GM23338 (cell line): ENCODE data around the gene ACTG1. TPM values are rescaled to one million over a fixed set of nuclear protein-coding genes. Genes with fewer than 3 reads are reported as not detected.

ENCODE experiments used
- ATAC-seq: fragments of 200-7000 bp; cut with Tn5 transposase; 3 replicates; pipeline ENCODE4 v1.9.1; 2020
- DNase-seq: peaks from one replicate; pipeline ENCODE4 v3.0.0-alpha.2; 2015; ENCODE audit warnings: low spot score
- H2AFZ ChIP-seq: fragments of 200-600 bp; sonication (generic); 2 replicates; pipeline ENCODE4 v1.8.0; 2016; ENCODE audit warnings: antibody characterized with exemption, mild to moderate bottlenecking, moderate library complexity
- H3F3A ChIP-seq: fragments of 200-600 bp; sonication (generic); replicated peaks from 2 replicates; pipeline ENCODE4 v1.8.0; 2017; ENCODE audit warnings: antibody characterized with exemption, mixed run types, low read depth
- H3K27ac ChIP-seq: fragments of 200-600 bp; sonication (generic); 2 replicates; pipeline ENCODE4 v1.6.1; 2016; ENCODE audit warnings: low read depth
- H3K27me3 ChIP-seq: fragments of 200-600 bp; sonication (generic); 2 replicates; pipeline ENCODE4 v1.8.0; 2016; ENCODE audit warnings: mild to moderate bottlenecking, mixed run types, moderate library complexity; ENCODE audit not compliant: insufficient read depth
- H3K36me3 ChIP-seq: fragments of 200-600 bp; sonication (generic); 2 replicates; pipeline ENCODE4 v1.8.0; 2016; ENCODE audit warnings: mild to moderate bottlenecking; ENCODE audit not compliant: insufficient read depth
- H3K4me1 ChIP-seq: fragments of 200-600 bp; sonication (generic); 2 replicates; pipeline ENCODE4 v1.8.0; 2016; ENCODE audit warnings: mild to moderate bottlenecking, moderate library complexity; ENCODE audit not compliant: insufficient read depth
- H3K4me2 ChIP-seq: fragments of 200-600 bp; sonication (generic); 2 replicates; pipeline ENCODE4 v1.7.1; 2017; ENCODE audit warnings: mixed run types
- H3K4me3 ChIP-seq: fragments of 200-600 bp; sonication (generic); 2 replicates; pipeline ENCODE4 v1.6.1; 2016; ENCODE audit warnings: mixed run types
- H3K79me2 ChIP-seq: fragments of 200-600 bp; sonication (generic); replicated peaks from 2 replicates; pipeline ENCODE4 v1.8.0; 2017; ENCODE audit warnings: mild to moderate bottlenecking; ENCODE audit not compliant: insufficient read depth
- H3K9me2 ChIP-seq: fragments of 200-600 bp; sonication (generic); 2 replicates; pipeline ENCODE4 v1.8.0; 2017; ENCODE audit not compliant: insufficient read depth
- H4K20me1 ChIP-seq: fragments of 200-600 bp; sonication (generic); replicated peaks from 2 replicates; pipeline ENCODE4 v1.8.0; 2017; ENCODE audit warnings: mild to moderate bottlenecking; ENCODE audit not compliant: insufficient read depth
- H3K27ac Mint-ChIP-seq: 2 replicates; pipeline ENCODE4 v1.8.0; 2020; ENCODE audit warnings: inconsistent platforms, mild to moderate bottlenecking, moderate library complexity, mixed read lengths
- H3K27me3 Mint-ChIP-seq: 3 replicates; pipeline ENCODE4 v1.8.0; 2022; ENCODE audit warnings: low read depth, mild to moderate bottlenecking, moderate library complexity, mixed read lengths, inconsistent platforms; ENCODE audit not compliant: insufficient read depth, poor library complexity
- H3K36me3 Mint-ChIP-seq: 3 replicates; pipeline ENCODE4 v1.8.0; 2021; ENCODE audit warnings: low read depth, mild to moderate bottlenecking, inconsistent platforms, moderate library complexity, mixed read lengths
- H3K4me1 Mint-ChIP-seq: 3 replicates; pipeline ENCODE4 v1.8.0; 2020; ENCODE audit warnings: mild to moderate bottlenecking, inconsistent platforms, mixed read lengths
- H3K4me3 Mint-ChIP-seq: 3 replicates; pipeline ENCODE4 v1.8.0; 2021; ENCODE audit warnings: moderate library complexity, mild to moderate bottlenecking, inconsistent platforms, mixed read lengths
- H3K9me3 Mint-ChIP-seq: 3 replicates; pipeline ENCODE4 v1.8.0; 2020; ENCODE audit warnings: moderate library complexity, mild to moderate bottlenecking, inconsistent platforms, mixed read lengths
- CREB1 ChIP-seq: fragments of 250-450 bp; sonication (Bioruptor Pico); IDR thresholded peaks from 2 replicates; pipeline ENCODE4 v1.5.0; 2020; ENCODE audit warnings: low read depth, mild to moderate bottlenecking, moderate library complexity
- CTCF ChIP-seq, 2 experiments: fragments of 200-600 bp in 1 of 2; sonication (generic) in 1 of 2; conservative IDR thresholded peaks; 2 replicates each; pipeline versions ENCODE4 v1.5.1 to v1.6.1; 2016 to 2017; ENCODE audit warnings: antibody characterized with exemption in 2 of 2, low read depth in 2 of 2, mild to moderate bottlenecking in 2 of 2, moderate library complexity in 1 of 2
- ETS1 ChIP-seq: IDR thresholded peaks from 2 replicates; pipeline ENCODE4 v1.6.1; 2016; ENCODE audit warnings: antibody characterized with exemption
- EZH2 ChIP-seq: fragments of 200-600 bp; sonication (generic); IDR thresholded peaks from one replicate; pipeline ENCODE4 v1.8.0; 2017; ENCODE audit warnings: antibody characterized with exemption, mild to moderate bottlenecking, low read depth; ENCODE audit not compliant: unreplicated experiment
- EZH2phosphoT487 ChIP-seq: fragments of 200-600 bp; sonication (generic); IDR thresholded peaks from one replicate; pipeline ENCODE4 v1.8.1; 2018; ENCODE audit warnings: antibody characterized with exemption; ENCODE audit not compliant: unreplicated experiment
- JUNB ChIP-seq: IDR thresholded peaks from one replicate; pipeline ENCODE4 v1.6.1; 2016; ENCODE audit warnings: antibody characterized with exemption; ENCODE audit not compliant: unreplicated experiment
- NANOG ChIP-seq: IDR thresholded peaks from 2 replicates; pipeline ENCODE4 v1.6.1; 2016; ENCODE audit warnings: antibody characterized with exemption, borderline replicate concordance
- POLR2AphosphoS5 ChIP-seq: IDR thresholded peaks from 2 replicates; pipeline ENCODE4 v1.6.1; 2016; ENCODE audit warnings: antibody characterized with exemption, low read depth
- STAT1 ChIP-seq: IDR thresholded peaks from one replicate; pipeline ENCODE4 v1.6.1; 2016; ENCODE audit warnings: antibody characterized with exemption; ENCODE audit not compliant: unreplicated experiment
- ZNF114 ChIP-seq: fragments of 250-450 bp; sonication (Bioruptor Pico); IDR thresholded peaks from 2 replicates; pipeline ENCODE4 v1.5.0; 2020; ENCODE audit warnings: mild to moderate bottlenecking, moderate library complexity
- ZNF331 ChIP-seq: fragments of 250-450 bp; sonication (Bioruptor Pico); IDR thresholded peaks from 2 replicates; pipeline ENCODE4 v1.5.0; 2020; ENCODE audit warnings: low read depth, mild to moderate bottlenecking, moderate library complexity
- ZNF462 ChIP-seq: fragments of 250-450 bp; sonication (Bioruptor Pico); IDR thresholded peaks from 2 replicates; pipeline ENCODE4 v1.5.0; 2020; ENCODE audit warnings: mild to moderate bottlenecking, moderate library complexity
- polyA plus RNA-seq: library from polyadenylated mRNA; unstranded; fragments of >200 nt; fragmentation: Nextera tagmentation; extraction: Ambion mirVana; gene quantifications from 2 replicates; pipeline ENCODE4 v1.2.1, GENCODE V29; 2016
- total RNA-seq: library from RNA; depleted of rRNA; stranded (reverse); fragments of >200 nt; shearing (Covaris generic); gene quantifications from 2 replicates; pipeline ENCODE4 v1.2.3, GENCODE V29; 2014
- TF ChIP-seq, protein P1 (sequence below): IDR thresholded peaks from one replicate; pipeline ENCODE4 v1.6.1; 2018; ENCODE audit warnings: antibody characterized with exemption; ENCODE audit not compliant: unreplicated experiment

Gene ACTG1
- total and polyA plus RNA-seq, 2 experiments from 2014 or later = 1,867 to 4,739 TPM

GRCh38 chr17:81468111-81468769, 44.4 kb downstream of the ACTG1 start:
- no peaks in the 10 kb centered on the region for H3F3A ChIP-seq
- DNase-seq = no peak
- no peak overlapping the region for H3K4me2 ChIP-seq
- no peaks in the 10 kb centered on the region for H3K9me2 ChIP-seq
- no peaks in the 10 kb centered on the region for H3K79me2 ChIP-seq
- H3K4me3 ChIP-seq = no peak overlapping the region
- H3K36me3 ChIP-seq = no peaks in the 10 kb centered on the region
- peaks cover 4% of the 10 kb centered on the region; the same call in 2 of the 3 replicates for H3K4me1 Mint-ChIP-seq
- H3K36me3 Mint-ChIP-seq = no peaks in the 10 kb centered on the region
- no peak for TF ChIP-seq NANOG
- TF ChIP-seq ETS1 = no peak
- no peak for TF ChIP-seq EZH2
- TF ChIP-seq EZH2phosphoT487 = no peak
- TF ChIP-seq CREB1 (CRISPR knock-in tag) = no peak
- TF ChIP-seq ZNF331 = no peak
- no peak for TF ChIP-seq JUNB
- TF ChIP-seq, protein P1, sequence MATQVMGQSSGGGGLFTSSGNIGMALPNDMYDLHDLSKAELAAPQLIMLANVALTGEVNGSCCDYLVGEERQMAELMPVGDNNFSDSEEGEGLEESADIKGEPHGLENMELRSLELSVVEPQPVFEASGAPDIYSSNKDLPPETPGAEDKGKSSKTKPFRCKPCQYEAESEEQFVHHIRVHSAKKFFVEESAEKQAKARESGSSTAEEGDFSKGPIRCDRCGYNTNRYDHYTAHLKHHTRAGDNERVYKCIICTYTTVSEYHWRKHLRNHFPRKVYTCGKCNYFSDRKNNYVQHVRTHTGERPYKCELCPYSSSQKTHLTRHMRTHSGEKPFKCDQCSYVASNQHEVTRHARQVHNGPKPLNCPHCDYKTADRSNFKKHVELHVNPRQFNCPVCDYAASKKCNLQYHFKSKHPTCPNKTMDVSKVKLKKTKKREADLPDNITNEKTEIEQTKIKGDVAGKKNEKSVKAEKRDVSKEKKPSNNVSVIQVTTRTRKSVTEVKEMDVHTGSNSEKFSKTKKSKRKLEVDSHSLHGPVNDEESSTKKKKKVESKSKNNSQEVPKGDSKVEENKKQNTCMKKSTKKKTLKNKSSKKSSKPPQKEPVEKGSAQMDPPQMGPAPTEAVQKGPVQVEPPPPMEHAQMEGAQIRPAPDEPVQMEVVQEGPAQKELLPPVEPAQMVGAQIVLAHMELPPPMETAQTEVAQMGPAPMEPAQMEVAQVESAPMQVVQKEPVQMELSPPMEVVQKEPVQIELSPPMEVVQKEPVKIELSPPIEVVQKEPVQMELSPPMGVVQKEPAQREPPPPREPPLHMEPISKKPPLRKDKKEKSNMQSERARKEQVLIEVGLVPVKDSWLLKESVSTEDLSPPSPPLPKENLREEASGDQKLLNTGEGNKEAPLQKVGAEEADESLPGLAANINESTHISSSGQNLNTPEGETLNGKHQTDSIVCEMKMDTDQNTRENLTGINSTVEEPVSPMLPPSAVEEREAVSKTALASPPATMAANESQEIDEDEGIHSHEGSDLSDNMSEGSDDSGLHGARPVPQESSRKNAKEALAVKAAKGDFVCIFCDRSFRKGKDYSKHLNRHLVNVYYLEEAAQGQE = no peak
- TF ChIP-seq ZNF462 = no peak
- TF ChIP-seq POLR2AphosphoS5 = no peak
- no peak for TF ChIP-seq ZNF114 (CRISPR knock-in tag)
- no peak for TF ChIP-seq CTCF (conservative IDR thresholded peaks at IDR 0.05; ENCODE audit: low read depth in 2 of 2)
- no peak for TF ChIP-seq STAT1
- no peak for ATAC-seq
- no peaks in the 10 kb centered on the region for H3K4me1 ChIP-seq
- H3K27me3 ChIP-seq = no peaks in the 10 kb centered on the region
- H3K27ac Mint-ChIP-seq = no peak overlapping the region
- no peak overlapping the region for H3K4me3 Mint-ChIP-seq
- peaks cover 8% of the 10 kb centered on the region for H3K27me3 Mint-ChIP-seq
- H2AFZ ChIP-seq = no peak overlapping the region
- peaks cover 3% of the 10 kb centered on the region; the same call in 2 of the 3 replicates for H3K9me3 Mint-ChIP-seq
- H3K27ac ChIP-seq = no peak overlapping the region
- no peaks in the 10 kb centered on the region for H4K20me1 ChIP-seq
